H9 (cell line): ENCODE measurements around the gene WDR37. TPM values are rescaled to one million over a fixed set of nuclear protein-coding genes. Genes with fewer than 3 reads are reported as not detected.
A peak's percentile ranks its signal among the peaks of the same experiment; 100 is the strongest.

Experiments used
- DNase-seq: peaks from one replicate; pipeline ENCODE4 v3.0.0-alpha.2; 2017
- H2AFZ ChIP-seq: one replicate; pipeline ENCODE4 v1.6.1; 2013; ENCODE audit warnings: mild to moderate bottlenecking, low read length, control low read depth, moderate library complexity
- H2AK5ac ChIP-seq: 2 replicates; pipeline ENCODE4 v1.6.1; 2013; ENCODE audit warnings: low read length, control low read depth, mixed read lengths; ENCODE audit not compliant: insufficient read length
- H2BK120ac ChIP-seq: one replicate; pipeline ENCODE4 v1.6.1; 2013; ENCODE audit warnings: low read depth, mild to moderate bottlenecking, low read length, control low read depth, inconsistent platforms; ENCODE audit not compliant: poor library complexity, severe bottlenecking
- H2BK12ac ChIP-seq: 2 replicates; pipeline ENCODE4 v1.6.1; 2013; ENCODE audit warnings: low read length, control low read depth, mixed read lengths, low read depth; ENCODE audit not compliant: insufficient read length
- H2BK15ac ChIP-seq: 2 replicates; pipeline ENCODE4 v1.6.1; 2013; ENCODE audit warnings: low read depth, low read length, control low read depth
- H2BK20ac ChIP-seq: one replicate; pipeline ENCODE4 v1.6.1; 2013; ENCODE audit warnings: low read depth, mild to moderate bottlenecking, low read length, control low read depth, inconsistent platforms; ENCODE audit not compliant: poor library complexity, severe bottlenecking
- H2BK5ac ChIP-seq: 2 replicates; pipeline ENCODE4 v1.6.1; 2013; ENCODE audit warnings: low read length, control low read depth, mixed read lengths; ENCODE audit not compliant: insufficient read length
- H3K14ac ChIP-seq: 2 replicates; pipeline ENCODE4 v1.6.1; 2013; ENCODE audit warnings: low read length, control low read depth; ENCODE audit not compliant: insufficient read depth
- H3K18ac ChIP-seq: 2 replicates; pipeline ENCODE4 v1.6.1; 2013; ENCODE audit warnings: low read depth, mild to moderate bottlenecking, mixed read lengths, low read length, control low read depth; ENCODE audit not compliant: insufficient read length
- H3K23ac ChIP-seq: 2 replicates; pipeline ENCODE4 v1.6.1; 2013; ENCODE audit warnings: low read length, control low read depth, mixed read lengths, low read depth; ENCODE audit not compliant: insufficient read length
- H3K23me2 ChIP-seq: 2 replicates; pipeline ENCODE4 v1.6.1; 2013; ENCODE audit warnings: low read depth, mild to moderate bottlenecking, mixed read lengths, low read length, control low read depth; ENCODE audit not compliant: insufficient read length, poor library complexity, severe bottlenecking
- H3K27ac ChIP-seq: 2 replicates; pipeline ENCODE4 v1.5.1; 2013; ENCODE audit warnings: low read length, control low read depth, mixed read lengths, low read depth; ENCODE audit not compliant: insufficient read length
- H3K27me3 ChIP-seq: 2 replicates; pipeline ENCODE4 v1.6.1; 2013; ENCODE audit warnings: low read length, control low read depth, inconsistent platforms; ENCODE audit not compliant: insufficient read depth
- H3K4ac ChIP-seq: 2 replicates; pipeline ENCODE4 v1.6.1; 2013; ENCODE audit warnings: low read depth, mild to moderate bottlenecking, control low read depth, inconsistent platforms, low read length, moderate library complexity
- H3K4me1 ChIP-seq: 2 replicates; pipeline ENCODE4 v1.6.1; 2013; ENCODE audit warnings: low read length, control low read depth, inconsistent platforms; ENCODE audit not compliant: insufficient read depth
- H3K4me2 ChIP-seq: 2 replicates; pipeline ENCODE4 v1.6.1; 2013; ENCODE audit warnings: low read length, control low read depth, mixed read lengths; ENCODE audit not compliant: insufficient read length, insufficient read depth
- H3K56ac ChIP-seq: 2 replicates; pipeline ENCODE4 v1.6.1; 2013; ENCODE audit warnings: low read depth, mild to moderate bottlenecking, mixed read lengths, low read length, control low read depth; ENCODE audit not compliant: insufficient read length
- H3K79me1 ChIP-seq: 2 replicates; pipeline ENCODE4 v1.6.1; 2013; ENCODE audit warnings: low read depth, mild to moderate bottlenecking, moderate library complexity, low read length, control low read depth, inconsistent platforms; ENCODE audit not compliant: insufficient read depth, poor library complexity, severe bottlenecking
- H3K79me2 ChIP-seq: 2 replicates; pipeline ENCODE4 v1.6.1; 2013; ENCODE audit warnings: low read length, control low read depth, inconsistent platforms; ENCODE audit not compliant: insufficient read depth
- H3K9ac ChIP-seq: 2 replicates; pipeline ENCODE4 v1.6.1; 2013; ENCODE audit warnings: low read length, control low read depth, mixed read lengths; ENCODE audit not compliant: insufficient read length; ENCODE audit errors: extremely low read depth
- H3K9me3 ChIP-seq: one replicate; pipeline ENCODE4 v1.6.1; 2013; ENCODE audit warnings: low read depth, low read length, inconsistent platforms; ENCODE audit not compliant: control insufficient read depth
- H3T11ph ChIP-seq: one replicate; pipeline ENCODE4 v1.6.1; 2013; ENCODE audit warnings: mild to moderate bottlenecking, low read length, control low read depth, inconsistent platforms
- H4K20me1 ChIP-seq: one replicate; pipeline ENCODE4 v1.6.1; 2013; ENCODE audit not compliant: control insufficient read depth, insufficient read length, insufficient read depth
- H4K5ac ChIP-seq: 2 replicates; pipeline ENCODE4 v1.6.1; 2013; ENCODE audit warnings: low read depth, mild to moderate bottlenecking, mixed read lengths, low read length, control low read depth; ENCODE audit not compliant: insufficient read length
- H4K8ac ChIP-seq: replicated peaks from 2 replicates; pipeline ENCODE4 v1.6.1; 2013; ENCODE audit warnings: low read length, control low read depth, mixed read lengths, low read depth; ENCODE audit not compliant: insufficient read length
- H4K91ac ChIP-seq: 2 replicates; pipeline ENCODE4 v1.6.1; 2013; ENCODE audit warnings: low read depth, mild to moderate bottlenecking, moderate library complexity, mixed read lengths, low read length, control low read depth; ENCODE audit not compliant: insufficient read length
- H3K27ac Mint-ChIP-seq, 3 experiments: 2 replicates in 2 of 3; 3 replicates in 1 of 3; pipeline ENCODE4 v1.8.0; 2020 to 2021; ENCODE audit warnings: mixed read lengths in 3 of 3, mild to moderate bottlenecking in 1 of 3, moderate library complexity in 1 of 3
- H3K27me3 Mint-ChIP-seq: 2 replicates; pipeline ENCODE4 v1.8.0; 2021; ENCODE audit warnings: low read depth, mild to moderate bottlenecking, moderate library complexity, mixed read lengths
- H3K36me3 Mint-ChIP-seq, 3 experiments: 2 replicates in 2 of 3; 3 replicates in 1 of 3; pipeline ENCODE4 v1.8.0; 2020 to 2021; ENCODE audit warnings: low read depth in 3 of 3, mixed read lengths in 3 of 3; ENCODE audit not compliant: insufficient read depth in 1 of 3
- H3K4me1 Mint-ChIP-seq, 2 experiments: 2 replicates each; pipeline ENCODE4 v1.8.0; 2020; ENCODE audit warnings: mixed read lengths in 2 of 2
- H3K4me3 Mint-ChIP-seq, 2 experiments: 2 replicates in 1 of 2; 3 replicates in 1 of 2; pipeline ENCODE4 v1.8.0; 2020 to 2021; ENCODE audit warnings: mild to moderate bottlenecking in 2 of 2, mixed read lengths in 2 of 2, moderate library complexity in 1 of 2
- H3K9me3 Mint-ChIP-seq, 2 experiments: 2 replicates in 1 of 2; 3 replicates in 1 of 2; pipeline ENCODE4 v1.8.0; 2020; ENCODE audit warnings: mild to moderate bottlenecking in 2 of 2, mixed read lengths in 2 of 2, moderate library complexity in 1 of 2
- CTCF ChIP-seq: fragments of 200-600 bp; sonication (generic); conservative IDR thresholded peaks from 3 replicates; pipeline ENCODE4 v1.8.0; 2021; ENCODE audit warnings: antibody characterized with exemption, mild to moderate bottlenecking
- WGBS: extraction: QIAGEN DNeasy Blood & Tissue Kit; methylation state at CpG from one replicate; pipeline ENCODE4 v1.1.7; 2013; ENCODE audit warnings: missing lambda C conversion rate, low lambda C conversion rate, mixed read lengths; ENCODE audit not compliant: insufficient read length; ENCODE audit errors: extremely low coverage; 5-methylcytosine and 5-hydroxymethylcytosine counted together
- total RNA-seq: library from RNA; stranded (reverse); gene quantifications from 2 replicates; pipeline ENCODE4 v1.2.1, GENCODE V29; 2021

The WDR37 gene
- total RNA-seq, 1 experiment from 2014 or later = 13.1 TPM

- H3K18ac ChIP-seq = no peak overlapping the region
- H4K20me1 ChIP-seq = no peaks in the 10 kb centered on the region
- no peaks in the 10 kb centered on the region for H3K23me2 ChIP-seq
- no peak overlapping the region for H2AK5ac ChIP-seq
- no peak overlapping the region for H3K56ac ChIP-seq
- Mint-ChIP-seq H3K36me3 (peaks cover 27 to 53% (median 49%) of the 10 kb centered on the region in 3 experiments), H3K27ac (peak overlapping the region in 2 of 3 experiments; percentile 8 to 27; a peak in 3 of 7 replicates), H3K27me3 (no peaks in the 10 kb centered on the region), H3K9me3 (no peaks in the 10 kb centered on the region), H3K4me1 (no peaks in the 10 kb centered on the region), H3K4me3 (no peak overlapping the region)
- no peak overlapping the region for H2BK12ac ChIP-seq
- no peak overlapping the region for H4K91ac ChIP-seq
- no peak overlapping the region for H2BK15ac ChIP-seq
- H3K4me1 ChIP-seq = no peaks in the 10 kb centered on the region
- no peak overlapping the region for H3K27ac ChIP-seq
- H3K4ac ChIP-seq = no peak overlapping the region
- H3K9me3 ChIP-seq = no peaks in the 10 kb centered on the region
- H2BK120ac ChIP-seq = no peak overlapping the region
- DNase-seq = no peak
- H3K79me2 ChIP-seq = no peaks in the 10 kb centered on the region
- no peak overlapping the region for H3T11ph ChIP-seq
- no peak overlapping the region for H2BK20ac ChIP-seq
- no CpG with 5 or more reads among the region's 11 CpGs for WGBS
- no peaks in the 10 kb centered on the region for H3K79me1 ChIP-seq
- H3K14ac ChIP-seq = no peak overlapping the region
- H2AFZ ChIP-seq = no peak overlapping the region
- no peak overlapping the region for H3K23ac ChIP-seq
- H3K9ac ChIP-seq = no peak overlapping the region
- no peak overlapping the region for H2BK5ac ChIP-seq
- TF ChIP-seq CTCF = no peak
- no peak overlapping the region for H3K4me2 ChIP-seq
- H3K27me3 ChIP-seq = no peaks in the 10 kb centered on the region
- H4K8ac ChIP-seq = no peak overlapping the region
- H4K5ac ChIP-seq = no peak overlapping the region
Observed at GRCh38 chr10:1124796-1125195, 68.6 kb downstream of the WDR37 start.
